Natural killer cell (primary cell): ENCODE measurements around the gene MICB. TPM values are rescaled to one million over a fixed set of nuclear protein-coding genes. Genes with fewer than 3 reads are reported as not detected.

Experiments used
- ATAC-seq, 3 donors: fragments of 150-1000 bp in 2 of 3; fragments of 200-7000 bp in 1 of 3; cut with Tn5 transposase; 1 replicate in 1 of 3; 2 replicates in 2 of 3; pipeline ENCODE4 v1.10.0; 2021; ENCODE audit warnings: mild to moderate bottlenecking in 2 of 3, moderate library complexity in 2 of 3
- DNase-seq, 2 donors: peaks; one replicate each; pipeline versions ENCODE4 v3.0.0 to v3.0.0-alpha.2; 2013 to 2021; ENCODE audit warnings: mixed read lengths in 1 of 2
- H3K27ac ChIP-seq: one replicate; pipeline ENCODE4 v1.5.1; 2013; ENCODE audit warnings: mild to moderate bottlenecking, low read length
- H3K27me3 ChIP-seq: one replicate; pipeline ENCODE4 v1.6.1; 2013; ENCODE audit warnings: low read length; ENCODE audit not compliant: control insufficient read depth, insufficient read depth
- H3K36me3 ChIP-seq: one replicate; pipeline ENCODE4 v1.6.1; 2013; ENCODE audit warnings: low read length; ENCODE audit not compliant: control insufficient read depth, insufficient read depth
- H3K4me1 ChIP-seq: one replicate; pipeline ENCODE4 v1.6.1; 2013; ENCODE audit warnings: low read length; ENCODE audit not compliant: control insufficient read depth, insufficient read depth
- H3K4me3 ChIP-seq: one replicate; pipeline ENCODE4 v1.5.1; 2013; ENCODE audit warnings: low read length
- H3K9me3 ChIP-seq: one replicate; pipeline ENCODE4 v1.6.1; 2013; ENCODE audit warnings: low read length; ENCODE audit not compliant: control insufficient read depth, insufficient read depth
- H3K27ac Mint-ChIP-seq, 2 donors: one replicate each; pipeline ENCODE4 v1.8.0; 2022; ENCODE audit warnings: mild to moderate bottlenecking in 2 of 2, mixed read lengths in 2 of 2, moderate library complexity in 1 of 2
- H3K27me3 Mint-ChIP-seq, 2 donors: one replicate each; pipeline ENCODE4 v1.8.0; 2022; ENCODE audit warnings: low read depth in 2 of 2, mixed read lengths in 2 of 2
- H3K36me3 Mint-ChIP-seq: one replicate; pipeline ENCODE4 v1.8.0; 2022; ENCODE audit warnings: mixed read lengths
- H3K4me1 Mint-ChIP-seq, 2 donors: one replicate each; pipeline ENCODE4 v1.8.0; 2022; ENCODE audit warnings: mixed read lengths in 2 of 2
- H3K4me3 Mint-ChIP-seq: one replicate; pipeline ENCODE4 v1.8.0; 2022; ENCODE audit warnings: mild to moderate bottlenecking, moderate library complexity, mixed read lengths
- H3K9me3 Mint-ChIP-seq, 2 donors: one replicate each; pipeline ENCODE4 v1.8.0; 2022; ENCODE audit warnings: mixed read lengths in 2 of 2
- WGBS: methylation state at CpG from one replicate; pipeline ENCODE4 v1.1.7; 2013; ENCODE audit warnings: missing lambda C conversion rate; ENCODE audit not compliant: insufficient coverage; 5-methylcytosine and 5-hydroxymethylcytosine counted together
- intact Hi-C: fragments of 100-400 bp; cut with micrococcal nuclease; formaldehyde crosslinking; loops from one replicate; pipeline ENCODE4 v1.14.2; 2022
- total RNA-seq, 4 donors: library from RNA; stranded (reverse); fragments of 120-200 nt in 1 of 4; gene quantifications; one replicate each; pipeline versions ENCODE4 v1.2.3 to v1.2.4, GENCODE V29; 2013 to 2022
- TF ChIP-seq, protein P1 (sequence below): fragments of 200-600 bp; IDR thresholded peaks from one replicate; pipeline ENCODE4 v1.8.0; 2022; ENCODE audit warnings: antibody characterized with exemption

Gene MICB
- total RNA-seq, 3 donors from 2014 or later (not counting 1 experiment from before 2014, with no cell fraction given), result 33.5 to 39.0 (median 37.6) TPM

DNA sequence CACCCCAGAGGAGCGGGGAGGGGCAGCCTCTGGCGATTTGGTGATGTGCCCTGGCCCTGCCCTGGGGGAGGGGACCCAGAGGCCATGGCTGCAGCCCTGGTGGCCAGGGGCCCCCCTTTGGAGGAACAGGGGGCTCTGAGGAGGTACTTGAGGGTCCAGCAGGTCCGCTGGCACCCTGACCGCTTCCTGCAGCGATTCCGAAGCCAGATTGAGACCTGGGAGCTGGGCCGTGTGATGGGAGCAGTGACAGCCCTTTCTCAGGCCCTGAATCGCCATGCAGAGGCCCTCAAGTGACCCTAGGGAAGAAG lies 60.3 kb downstream of the MICB start:
- DNase-seq, result no peak
- peaks cover 69% of the 10 kb centered on the region for H3K4me1 ChIP-seq
- H3K27ac Mint-ChIP-seq, result peak overlapping the region; percentile 98
- no peak for ATAC-seq
- H3K36me3 ChIP-seq, result no peaks in the 10 kb centered on the region
- peak overlapping the region; percentile 82 for H3K4me3 Mint-ChIP-seq
- no peaks in the 10 kb centered on the region for H3K9me3 Mint-ChIP-seq
- 60% methylated on average over 8 of the region's 8 CpGs for WGBS
- peak overlapping the region; percentile 4 for H3K4me3 ChIP-seq
- H3K27me3 Mint-ChIP-seq, result no peaks in the 10 kb centered on the region
- H3K4me1 Mint-ChIP-seq, result peaks cover 47 to 61% of the 10 kb centered on the region in 2 donors
- H3K27ac ChIP-seq, result peak overlapping the region; percentile 90
- no peaks in the 10 kb centered on the region for H3K27me3 ChIP-seq
- no peaks in the 10 kb centered on the region for H3K36me3 Mint-ChIP-seq
- intact Hi-C loops, result loop anchor here (2.0 to 5.0 kb wide), 2 partner anchors 15 to 104 kb away; partner anchors contain the start of genes C6orf47, GPANK1 and LTA
- no peaks in the 10 kb centered on the region for H3K9me3 ChIP-seq
- TF ChIP-seq, protein P1, sequence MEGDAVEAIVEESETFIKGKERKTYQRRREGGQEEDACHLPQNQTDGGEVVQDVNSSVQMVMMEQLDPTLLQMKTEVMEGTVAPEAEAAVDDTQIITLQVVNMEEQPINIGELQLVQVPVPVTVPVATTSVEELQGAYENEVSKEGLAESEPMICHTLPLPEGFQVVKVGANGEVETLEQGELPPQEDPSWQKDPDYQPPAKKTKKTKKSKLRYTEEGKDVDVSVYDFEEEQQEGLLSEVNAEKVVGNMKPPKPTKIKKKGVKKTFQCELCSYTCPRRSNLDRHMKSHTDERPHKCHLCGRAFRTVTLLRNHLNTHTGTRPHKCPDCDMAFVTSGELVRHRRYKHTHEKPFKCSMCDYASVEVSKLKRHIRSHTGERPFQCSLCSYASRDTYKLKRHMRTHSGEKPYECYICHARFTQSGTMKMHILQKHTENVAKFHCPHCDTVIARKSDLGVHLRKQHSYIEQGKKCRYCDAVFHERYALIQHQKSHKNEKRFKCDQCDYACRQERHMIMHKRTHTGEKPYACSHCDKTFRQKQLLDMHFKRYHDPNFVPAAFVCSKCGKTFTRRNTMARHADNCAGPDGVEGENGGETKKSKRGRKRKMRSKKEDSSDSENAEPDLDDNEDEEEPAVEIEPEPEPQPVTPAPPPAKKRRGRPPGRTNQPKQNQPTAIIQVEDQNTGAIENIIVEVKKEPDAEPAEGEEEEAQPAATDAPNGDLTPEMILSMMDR, result no peak

DNA sequence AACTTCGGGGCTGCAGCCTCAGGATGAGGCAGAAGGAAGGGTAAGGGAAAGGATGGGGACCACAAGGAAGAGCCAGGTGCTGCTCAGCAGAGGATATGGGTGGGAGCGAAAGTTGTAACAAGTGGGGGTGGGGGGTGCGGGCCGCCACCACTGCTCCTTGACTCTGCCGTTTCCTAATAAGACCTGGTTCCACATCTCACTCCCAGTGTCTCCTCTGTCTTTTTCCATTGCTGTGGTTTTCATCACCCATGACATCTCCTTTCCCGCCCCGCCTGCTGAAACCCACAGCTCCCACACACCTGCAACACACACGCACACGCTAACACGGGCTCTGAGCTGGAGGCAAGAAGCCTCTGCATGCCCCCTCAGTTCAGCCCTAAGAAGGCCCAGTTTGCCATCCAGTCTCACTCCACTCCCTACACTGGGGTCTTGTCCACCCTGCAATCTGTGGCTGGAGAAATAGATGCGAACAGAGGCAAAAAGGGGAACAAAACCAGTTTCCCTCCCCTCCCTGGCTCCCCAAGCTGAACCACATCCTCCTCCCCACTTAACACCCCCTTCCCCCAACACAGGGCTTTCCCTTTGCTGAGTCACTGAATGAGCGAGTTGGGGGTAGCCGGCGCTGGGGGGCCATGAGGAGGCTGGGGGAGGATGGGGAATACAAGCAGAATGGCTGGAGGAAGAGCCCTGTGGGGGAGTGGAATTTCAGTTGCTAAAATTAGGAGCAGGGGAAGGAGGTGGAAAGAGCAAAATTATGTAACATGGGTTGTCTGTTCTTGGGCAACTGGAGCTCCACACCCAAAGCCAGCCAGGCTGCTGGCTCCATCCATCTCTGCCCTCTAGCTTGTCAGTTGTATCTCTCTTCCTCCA lies 60.9 kb downstream of the MICB start:
- Histone ChIP-seq H3K27me3 (no peaks in the 10 kb centered on the region), H3K36me3 (no peaks in the 10 kb centered on the region), H3K27ac (peak overlapping the region; percentile 90), H3K4me1 (peaks cover 69% of the 10 kb centered on the region), H3K4me3 (peak overlapping the region; percentile 4), H3K9me3 (no peaks in the 10 kb centered on the region)
- intact Hi-C loops, result loop anchor here (2.0 to 5.0 kb wide), 2 partner anchors 14 to 103 kb away; partner anchors contain the start of genes C6orf47, GPANK1 and LTA
- Mint-ChIP-seq H3K27ac (peak overlapping the region; percentile 98), H3K9me3 (no peaks in the 10 kb centered on the region), H3K27me3 (no peaks in the 10 kb centered on the region), H3K4me3 (peak overlapping the region; percentile 82), H3K4me1 (peaks cover 47 to 61% of the 10 kb centered on the region in 2 donors), H3K36me3 (no peaks in the 10 kb centered on the region)
- 3% methylated on average over 14 of the region's 14 CpGs for WGBS
- TF ChIP-seq, protein P1, result no peak
- ATAC-seq (peak; percentile 68 to 80 (median 70)), DNase-seq (peak; percentile 71 to 86)

DNA sequence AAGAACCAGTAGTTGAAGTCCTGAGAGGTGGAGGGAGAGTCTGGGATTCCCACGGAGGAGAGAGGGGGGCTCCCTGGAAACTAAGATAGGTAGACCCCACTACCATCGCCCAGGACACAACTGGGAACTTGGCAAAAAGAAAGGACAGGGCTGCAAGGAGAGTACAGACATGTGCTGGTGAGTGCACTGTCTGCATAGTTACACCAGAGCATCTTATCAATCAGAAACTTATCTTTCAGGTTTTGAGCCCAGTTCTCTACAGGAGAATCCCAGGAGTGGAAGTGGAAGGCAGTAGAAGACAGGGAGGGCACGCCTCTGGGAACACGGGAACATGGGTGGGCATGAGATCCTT lies 61.6 kb downstream of the MICB start:
- ATAC-seq (peak; percentile 5 to 27 (median 14)), DNase-seq (no peak)
- H3K4me1 Mint-ChIP-seq, result peaks cover 47 to 61% of the 10 kb centered on the region in 2 donors
- H3K4me1 ChIP-seq, result peaks cover 69% of the 10 kb centered on the region
- H3K4me3 Mint-ChIP-seq, result peak overlapping the region; percentile 82
- H3K27ac ChIP-seq, result peak overlapping the region; percentile 90
- H3K9me3 Mint-ChIP-seq, result no peaks in the 10 kb centered on the region
- WGBS, result 22% methylated on average over 4 of the region's 4 CpGs
- no peaks in the 10 kb centered on the region for H3K36me3 ChIP-seq
- peak overlapping the region; percentile 98 for H3K27ac Mint-ChIP-seq
- intact Hi-C loops, result loop anchor here (2.0 to 5.0 kb wide), 2 partner anchors 13 to 103 kb away; partner anchors contain the start of genes C6orf47, GPANK1 and LTA
- H3K4me3 ChIP-seq, result peak overlapping the region; percentile 0
- no peaks in the 10 kb centered on the region for H3K27me3 Mint-ChIP-seq
- TF ChIP-seq, protein P1, result no peak
- no peaks in the 10 kb centered on the region for H3K27me3 ChIP-seq
- no peaks in the 10 kb centered on the region for H3K36me3 Mint-ChIP-seq
- no peaks in the 10 kb centered on the region for H3K9me3 ChIP-seq
